ENCODE data around the gene GAK.

- no peak for TF ChIP-seq EZH2 (IDR thresholded peaks at IDR 0.05; ENCODE audit: borderline replicate concordance, low read depth, low read length, severe bottlenecking)
- no peak for TF ChIP-seq CTCF (IDR thresholded peaks at IDR 0.05; ENCODE audit: borderline replicate concordance, extremely low read depth, low read length, poor library complexity, severe bottlenecking)
These were observed 83.2 kb downstream of the GAK start for GRCh38 chr4:848803-849477.
